ENCODE results near the gene PHKG1.
"Not testable (repeated sequence)": the region's sequence is repeated elsewhere in the genome, so short reads cannot be mapped to it uniquely, and the experiment has no call there.

PHKG1 gene

DNA sequence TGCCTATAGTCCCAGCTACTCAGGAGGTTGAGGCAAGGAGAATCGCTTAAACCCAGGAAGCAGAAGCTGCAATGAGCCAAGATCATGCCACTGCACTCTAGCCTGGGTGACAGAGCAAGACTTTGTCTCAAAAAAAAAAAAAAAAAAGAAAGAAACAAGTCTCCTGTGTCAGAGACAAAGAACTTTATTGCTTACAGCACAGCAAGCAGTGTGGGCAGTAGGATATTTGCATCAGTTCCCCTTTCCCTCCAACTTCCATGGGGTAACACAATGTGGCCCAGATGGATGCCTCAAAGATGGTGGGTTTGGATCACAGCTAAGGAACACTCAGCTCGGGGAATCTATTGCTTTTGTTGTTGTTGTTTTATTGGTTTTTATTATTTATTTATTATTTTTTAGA, 47.0 kb downstream of the PHKG1 start:
- not testable (repeated sequence) for DNase-seq (ENCODE audit: low read depth)

DNA sequence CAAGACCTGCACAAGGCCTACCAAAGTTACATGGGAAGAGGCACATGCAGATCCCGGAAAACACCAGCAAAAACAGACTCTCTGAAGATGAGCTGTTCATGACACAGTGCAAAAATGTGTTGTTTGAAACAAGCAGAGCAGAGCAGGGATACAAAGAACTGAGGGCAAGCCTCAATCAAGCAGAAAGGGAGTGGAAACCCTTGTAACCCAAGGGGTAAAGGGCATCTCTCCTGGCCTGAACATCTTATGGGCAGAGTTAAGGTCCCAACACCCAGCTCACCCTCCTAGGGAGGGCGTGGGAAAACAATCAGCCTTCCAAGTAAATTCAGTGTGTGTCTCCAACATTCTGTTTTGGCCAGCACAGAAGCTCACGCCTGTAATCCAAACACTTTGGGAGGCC, 52.0 kb downstream of the PHKG1 start:
- no peak for DNase-seq (ENCODE audit: low read depth)

DNA sequence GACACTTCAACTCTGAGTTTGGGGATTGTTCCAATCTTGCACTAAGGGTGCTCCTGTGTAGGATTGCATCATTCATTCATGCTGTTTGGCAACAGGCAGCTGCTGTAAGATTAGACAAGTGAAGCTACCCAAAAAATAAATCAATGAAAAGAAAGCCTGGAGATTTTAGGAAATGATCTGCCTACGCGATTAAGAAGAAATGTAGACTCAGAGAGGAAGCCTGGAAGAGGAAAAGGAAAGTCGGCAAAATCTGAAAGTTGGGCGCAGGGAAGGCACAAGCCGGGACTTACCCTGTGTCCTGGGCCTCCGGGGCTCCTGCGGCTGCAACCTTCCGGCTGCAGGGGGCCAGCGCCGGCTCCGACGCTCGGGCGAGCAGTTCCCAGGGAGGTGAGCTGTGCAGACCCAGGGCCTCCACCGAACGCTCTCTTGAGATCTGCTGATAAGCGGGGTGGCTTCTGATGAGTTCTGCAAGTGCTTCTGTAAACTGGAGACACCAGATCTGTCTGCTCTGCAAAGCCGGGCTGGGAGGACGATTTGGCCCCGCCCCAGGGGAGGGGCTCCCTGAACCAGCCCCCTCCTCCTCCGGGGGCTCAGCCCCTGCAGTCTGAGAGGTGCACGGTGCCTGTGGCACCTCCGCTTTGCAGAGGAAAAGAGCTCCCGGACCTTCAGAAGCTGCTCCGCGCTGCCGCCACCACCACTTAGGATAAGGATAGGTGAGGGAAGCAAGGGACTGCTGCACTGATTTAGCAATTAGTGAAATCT, 58.9 kb downstream of the PHKG1 start:
- no peak for DNase-seq (ENCODE audit: low read depth)

DNA sequence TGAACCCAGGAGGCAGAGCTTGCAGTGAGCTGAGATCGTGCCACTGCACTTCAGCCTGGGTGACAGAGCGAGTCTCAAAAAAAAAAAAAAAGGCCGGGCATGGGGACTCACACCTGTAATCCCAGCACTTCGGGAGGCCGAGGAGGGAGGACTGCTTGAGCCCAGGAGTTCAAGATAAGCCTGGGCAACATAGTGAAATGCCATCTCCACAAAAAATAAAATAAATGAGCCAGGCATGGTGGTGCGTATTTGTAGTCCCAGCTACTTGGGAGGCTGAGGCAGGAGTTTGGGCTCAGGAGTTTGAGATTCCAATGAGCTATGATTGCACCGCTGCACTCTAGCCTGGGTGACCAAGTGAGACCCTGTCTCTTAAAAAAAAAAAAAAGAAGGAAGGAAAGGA, 60.2 kb downstream of the PHKG1 start:
- DNase-seq (ENCODE audit: low read depth) = not testable (repeated sequence)

DNA sequence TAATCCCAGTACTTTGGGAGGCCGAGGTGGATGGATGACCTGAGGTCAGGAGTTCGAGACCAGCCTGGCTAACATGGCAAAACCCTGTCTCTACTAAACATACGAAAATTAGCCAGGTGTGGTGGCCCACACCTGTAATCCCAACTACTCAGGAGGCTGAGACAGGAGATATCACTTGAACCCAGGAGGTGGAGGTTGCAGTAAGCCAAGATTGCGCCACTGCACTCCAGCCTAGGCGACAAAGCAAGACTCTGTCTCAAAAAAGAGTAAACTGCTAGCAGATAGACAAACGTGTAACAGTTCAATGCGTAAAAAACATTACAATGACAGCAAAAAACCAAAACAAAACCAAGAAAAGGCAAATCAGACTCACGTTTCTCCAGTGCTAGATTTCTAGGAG, 61.2 kb downstream of the PHKG1 start:
- DNase-seq (ENCODE audit: low read depth) = not testable (repeated sequence)

DNA sequence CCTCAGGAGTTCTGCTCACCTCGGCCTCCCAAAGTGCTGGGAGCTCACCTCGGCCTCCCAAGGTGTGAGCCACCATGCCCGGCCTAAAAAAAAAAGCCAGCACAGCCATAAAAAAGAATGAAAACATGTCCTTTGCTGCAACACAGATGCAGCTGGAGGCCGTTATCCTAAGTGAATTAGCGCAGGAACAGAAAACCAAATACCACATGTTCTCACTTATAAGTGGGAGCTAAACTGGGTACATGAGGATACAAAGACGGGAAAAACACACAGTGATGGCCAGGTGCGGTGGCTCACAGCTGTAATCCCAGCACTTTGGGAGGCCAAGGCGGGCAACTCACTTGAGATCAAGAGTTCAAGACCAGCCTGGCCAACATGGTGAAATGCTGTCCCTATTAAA, 62.4 kb downstream of the PHKG1 start:
- no peak for DNase-seq (ENCODE audit: low read depth)
